ENCODE measurements around the gene ZNF28. TPM values are rescaled to one million over a fixed set of nuclear protein-coding genes. Genes with fewer than 3 reads are reported as not detected.
"Not testable (repeated sequence)": the region's sequence is repeated elsewhere in the genome, so short reads cannot be mapped to it uniquely, and the experiment has no call there.

Gene ZNF28
- polyA plus RNA-seq (10.9 to 20.8 TPM (median 15.1 TPM) in 3 replicates), polyA minus RNA-seq (7.5 to 23.7 TPM (median 19.7 TPM) in 3 replicates)
- polyA plus RNA-seq (2011; ENCODE audit: low read depth), result 2.9 TPM
- polyA plus RNA-seq (2011; cell fraction: cytosol; rRNA removed), result 6.8 and 27.1 TPM in 2 replicates
- 10.4 and 12.6 TPM in 2 replicates for polyA plus RNA-seq (2011; cell fraction: nucleus; rRNA removed)
- polyA plus RNA-seq (2012; ENCODE audit: low replicate concordance), result 10.1 and 10.9 TPM in 2 replicates
- polyA minus RNA-seq (2011; cell fraction: cytosol; rRNA and poly(A)+ RNA removed), result 11.3 TPM
- 11.3 and 19.2 TPM in 2 replicates for polyA minus RNA-seq (2011; cell fraction: nucleus; rRNA and poly(A)+ RNA removed)

- dilution Hi-C loops (cut with MboI; ENCODE audit: extremely low pct_ligation_motif_present, low sequenced_read_pairs); H4K20me1 ChIP-seq (ENCODE audit: control insufficient read depth, extremely low read depth, insufficient read depth, low read length); H3K4me1 ChIP-seq (ENCODE audit: control insufficient read depth, extremely low read depth, insufficient read depth, low read length); H3K9me1 ChIP-seq (ENCODE audit: control insufficient read depth, extremely low read depth, insufficient read depth, low read length); H3K36me3 ChIP-seq (ENCODE audit: control insufficient read depth in 2 of 2, extremely low read depth in 1 of 2, insufficient read depth in 2 of 2, low read length in 2 of 2); DNase-seq (ENCODE audit: low read depth, low spot score); H3K27me3 ChIP-seq (ENCODE audit: control insufficient read depth, extremely low read depth, insufficient read depth, low read length); H3K9me3 ChIP-seq (ENCODE audit: control insufficient read depth, low read depth, low read length); H3K79me2 ChIP-seq (ENCODE audit: control insufficient read depth, insufficient read depth, low read length): not testable (repeated sequence)
- H3K4me2 ChIP-seq (ENCODE audit: control insufficient read depth, extremely low read depth, insufficient read depth, low read depth, low read length), result peak within 1 kb of the TSS; percentile 73
- H3K9ac ChIP-seq (ENCODE audit: control insufficient read depth, extremely low read depth, insufficient read depth, low read length), result peak within 1 kb of the TSS; percentile 75
- peak within 1 kb of the TSS; percentile 67 to 80 (median 72) for H3K4me3 ChIP-seq (ENCODE audit: control insufficient read depth in 2 of 3, extremely low read depth in 1 of 3, insufficient read depth in 2 of 3, low read depth in 1 of 3, low read length in 3 of 3)
- peak; percentile 86 for FAIRE-seq
- peak within 1 kb of the TSS; percentile 70 for H2AFZ ChIP-seq (ENCODE audit: control insufficient read depth, low read length)
- H3K27ac ChIP-seq (ENCODE audit: control insufficient read depth, insufficient read depth, low read length), result peak within 1 kb of the TSS; percentile 47
Observed at GRCh38 chr19:52821204-52821960, at the start of gene ZNF28. Gene ZNF28 (minus strand): TSS chr19:52821633. CDS start chr19:52817958, 3,675 bp downstream.

GRCh38 chr19:52868031-52868430, 46.6 kb upstream of the ZNF28 start:
- H3K4me2 ChIP-seq (ENCODE audit: control insufficient read depth, extremely low read depth, insufficient read depth, low read depth, low read length); H3K9me1 ChIP-seq (ENCODE audit: control insufficient read depth, extremely low read depth, insufficient read depth, low read length); dilution Hi-C loops (cut with MboI; ENCODE audit: extremely low pct_ligation_motif_present, low sequenced_read_pairs); H3K9me3 ChIP-seq (ENCODE audit: control insufficient read depth, low read depth, low read length); H3K27ac ChIP-seq (ENCODE audit: control insufficient read depth, insufficient read depth, low read length); H3K9ac ChIP-seq (ENCODE audit: control insufficient read depth, extremely low read depth, insufficient read depth, low read length); H2AFZ ChIP-seq (ENCODE audit: control insufficient read depth, low read length); H4K20me1 ChIP-seq (ENCODE audit: control insufficient read depth, extremely low read depth, insufficient read depth, low read length); FAIRE-seq; DNase-seq (ENCODE audit: low read depth, low spot score); H3K27me3 ChIP-seq (ENCODE audit: control insufficient read depth, extremely low read depth, insufficient read depth, low read length); H3K79me2 ChIP-seq (ENCODE audit: control insufficient read depth, insufficient read depth, low read length); H3K4me3 ChIP-seq (ENCODE audit: control insufficient read depth in 2 of 3, extremely low read depth in 1 of 3, insufficient read depth in 2 of 3, low read depth in 1 of 3, low read length in 3 of 3); H3K36me3 ChIP-seq (ENCODE audit: control insufficient read depth in 2 of 2, extremely low read depth in 1 of 2, insufficient read depth in 2 of 2, low read length in 2 of 2); H3K4me1 ChIP-seq (ENCODE audit: control insufficient read depth, extremely low read depth, insufficient read depth, low read length): not testable (repeated sequence)

- FAIRE-seq, result peak; percentile 90
Observed at GRCh38 chr19:52857378-52858191, 36.2 kb upstream of the ZNF28 start, which contains the start of gene ZNF468. Gene ZNF468 (minus strand): TSS chr19:52857619. CDS start chr19:52854272, 3,347 bp downstream.

GRCh38 chr19:52856540-52857377, 35.3 kb upstream of the ZNF28 start:
- not testable (repeated sequence) for DNase-seq (ENCODE audit: low read depth, low spot score)
- H3K27ac ChIP-seq (ENCODE audit: control insufficient read depth, insufficient read depth, low read length), result peak overlapping the region; percentile 73

More at GRCh38 chr19:52857378-52858191, 36.2 kb upstream of the ZNF28 start, which contains the start of gene ZNF468:
- H3K4me1 ChIP-seq (ENCODE audit: control insufficient read depth, extremely low read depth, insufficient read depth, low read length); H3K36me3 ChIP-seq (ENCODE audit: control insufficient read depth in 2 of 2, extremely low read depth in 1 of 2, insufficient read depth in 2 of 2, low read length in 2 of 2); H3K27me3 ChIP-seq (ENCODE audit: control insufficient read depth, extremely low read depth, insufficient read depth, low read length); H3K79me2 ChIP-seq (ENCODE audit: control insufficient read depth, insufficient read depth, low read length); H3K9me1 ChIP-seq (ENCODE audit: control insufficient read depth, extremely low read depth, insufficient read depth, low read length); H3K9me3 ChIP-seq (ENCODE audit: control insufficient read depth, low read depth, low read length); dilution Hi-C loops (cut with MboI; ENCODE audit: extremely low pct_ligation_motif_present, low sequenced_read_pairs); H4K20me1 ChIP-seq (ENCODE audit: control insufficient read depth, extremely low read depth, insufficient read depth, low read length): not testable (repeated sequence)
- Histone ChIP-seq H3K4me3 (ENCODE audit: control insufficient read depth in 2 of 3, extremely low read depth in 1 of 3, insufficient read depth in 2 of 3, low read depth in 1 of 3, low read length in 3 of 3) (peak within 1 kb of the TSS; percentile 69 to 76 (median 76)), H2AFZ (ENCODE audit: control insufficient read depth, low read length) (peak within 1 kb of the TSS; percentile 86), H3K9ac (ENCODE audit: control insufficient read depth, extremely low read depth, insufficient read depth, low read length) (peak within 1 kb of the TSS; percentile 81), H3K4me2 (ENCODE audit: control insufficient read depth, extremely low read depth, insufficient read depth, low read depth, low read length) (peak within 1 kb of the TSS; percentile 80), H3K27ac (ENCODE audit: control insufficient read depth, insufficient read depth, low read length) (peak within 1 kb of the TSS; percentile 73)
- peak; percentile 1 for DNase-seq (ENCODE audit: low read depth, low spot score)

More at GRCh38 chr19:52856540-52857377, 35.3 kb upstream of the ZNF28 start:
- Histone ChIP-seq H3K9ac (ENCODE audit: control insufficient read depth, extremely low read depth, insufficient read depth, low read length) (peak overlapping the region; percentile 81), H2AFZ (ENCODE audit: control insufficient read depth, low read length) (peak overlapping the region; percentile 86), H3K4me3 (ENCODE audit: control insufficient read depth in 2 of 3, extremely low read depth in 1 of 3, insufficient read depth in 2 of 3, low read depth in 1 of 3, low read length in 3 of 3) (peak overlapping the region; percentile 69 to 76 (median 76)), H3K4me2 (ENCODE audit: control insufficient read depth, extremely low read depth, insufficient read depth, low read depth, low read length) (peak overlapping the region; percentile 51)
- H3K9me3 ChIP-seq (ENCODE audit: control insufficient read depth, low read depth, low read length); H3K79me2 ChIP-seq (ENCODE audit: control insufficient read depth, insufficient read depth, low read length); H3K4me1 ChIP-seq (ENCODE audit: control insufficient read depth, extremely low read depth, insufficient read depth, low read length); H3K9me1 ChIP-seq (ENCODE audit: control insufficient read depth, extremely low read depth, insufficient read depth, low read length); H3K36me3 ChIP-seq (ENCODE audit: control insufficient read depth in 2 of 2, extremely low read depth in 1 of 2, insufficient read depth in 2 of 2, low read length in 2 of 2); FAIRE-seq; dilution Hi-C loops (cut with MboI; ENCODE audit: extremely low pct_ligation_motif_present, low sequenced_read_pairs); H4K20me1 ChIP-seq (ENCODE audit: control insufficient read depth, extremely low read depth, insufficient read depth, low read length); H3K27me3 ChIP-seq (ENCODE audit: control insufficient read depth, extremely low read depth, insufficient read depth, low read length): not testable (repeated sequence)

All from keratinocyte (primary cell).